Fibroblast of villous mesenchyme (primary cell): ENCODE data around the gene KRTAP10-12. TPM values are rescaled to one million over a fixed set of nuclear protein-coding genes. Genes with fewer than 3 reads are reported as not detected.
"Not testable (repeated sequence)": the region's sequence is repeated elsewhere in the genome, so short reads cannot be mapped to it uniquely, and the experiment has no call there.

Experiments
- DNase-seq: peaks from one replicate; pipeline ENCODE4 v3.0.0-alpha.2; 2010; ENCODE audit warnings: low read depth
- H3K4me3 ChIP-seq: 2 replicates; pipeline ENCODE4 v1.5.1; 2011; ENCODE audit warnings: low read depth, mild to moderate bottlenecking, low read length
- CTCF ChIP-seq: IDR thresholded peaks from 2 replicates; pipeline ENCODE4 v1.5.1; 2012; ENCODE audit warnings: low read depth, mild to moderate bottlenecking, low read length; ENCODE audit not compliant: insufficient read depth
- total RNA-seq: library from RNA; depleted of rRNA; stranded (reverse); fragments of >200 nt; gene quantifications from 2 replicates; pipeline ENCODE4 v1.2.3, GENCODE V29; 2012

Gene KRTAP10-12
- total RNA-seq, 1 donor = not detected

- no peak for TF ChIP-seq CTCF
These were observed 19.1 kb upstream of the KRTAP10-12 start for GRCh38 chr21:44677881-44678280.

GRCh38 chr21:44681152-44681551 lies 15.8 kb upstream of the KRTAP10-12 start:
- H3K4me3 ChIP-seq = no peak overlapping the region
- no peak for TF ChIP-seq CTCF
- no peak for DNase-seq

More at GRCh38 chr21:44677881-44678280, 19.1 kb upstream of the KRTAP10-12 start:
- no peak for DNase-seq
- H3K4me3 ChIP-seq = no peak overlapping the region

- no peak for TF ChIP-seq CTCF
- DNase-seq = no peak
- H3K4me3 ChIP-seq = no peak within 1 kb of the TSS
These were observed 15.0 kb upstream of the KRTAP10-12 start, which contains the start of gene KRTAP12-1 for GRCh38 chr21:44681861-44682579. KRTAP12-1 (minus strand) TSS chr21:44682163; CDS start chr21:44682123, 40 bp downstream.

- no peak for TF ChIP-seq CTCF
- H3K4me3 ChIP-seq = no peak overlapping the region
- no peak for DNase-seq
These were observed 14.3 kb upstream of the KRTAP10-12 start for GRCh38 chr21:44682580-44683151.

- no peak for TF ChIP-seq CTCF
- DNase-seq = no peak
- no peak overlapping the region for H3K4me3 ChIP-seq
These were observed 12.9 kb upstream of the KRTAP10-12 start for GRCh38 chr21:44684077-44684476.

GRCh38 chr21:44684483-44684882 lies 12.5 kb upstream of the KRTAP10-12 start:
- DNase-seq = no peak
- no peak overlapping the region for H3K4me3 ChIP-seq
- no peak for TF ChIP-seq CTCF

GRCh38 chr21:44685050-44685449 lies 11.9 kb upstream of the KRTAP10-12 start:
- not testable (repeated sequence) for H3K4me3 ChIP-seq, DNase-seq
